A673 (cell line): ENCODE measurements around the gene ZSCAN5C.

Experiments used
- EZH2 ChIP-seq: fragments of 200-600 bp; sonication (generic); IDR thresholded peaks from 2 replicates; pipeline ENCODE4 v1.6.1; 2017; ENCODE audit warnings: borderline replicate concordance, low read depth, mild to moderate bottlenecking, mixed read lengths, antibody characterized with exemption, low read length; ENCODE audit not compliant: poor library complexity, severe bottlenecking
- TF ChIP-seq, protein P1 (sequence below): fragments of 300-800, 200-600 bp; sonication (generic); conservative IDR thresholded peaks from 2 replicates; pipeline ENCODE4 v1.5.1; 2017; ENCODE audit warnings: low read depth, mild to moderate bottlenecking, antibody characterized with exemption, low read length, moderate library complexity, mixed read lengths

DNA sequence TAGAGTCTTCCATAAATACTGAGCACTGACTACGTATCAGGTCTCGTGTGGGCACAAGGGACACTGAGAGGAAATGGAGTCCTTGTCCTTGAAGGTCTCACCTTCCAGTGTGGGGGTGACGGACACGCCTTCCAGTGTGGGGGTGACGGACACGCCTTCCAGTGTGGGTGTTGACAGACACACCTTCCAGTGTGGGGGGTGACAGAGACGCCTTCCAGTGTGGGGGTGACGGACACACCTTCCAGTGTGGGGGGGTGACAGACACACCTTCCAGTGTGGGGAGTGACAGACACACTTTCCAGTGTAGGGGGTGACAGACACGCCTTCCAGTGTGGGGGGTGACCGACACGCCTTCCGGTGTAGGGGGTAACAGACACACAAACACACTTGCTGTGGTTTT, 56.2 kb downstream of the ZSCAN5C start:
- TF ChIP-seq, protein P1, sequence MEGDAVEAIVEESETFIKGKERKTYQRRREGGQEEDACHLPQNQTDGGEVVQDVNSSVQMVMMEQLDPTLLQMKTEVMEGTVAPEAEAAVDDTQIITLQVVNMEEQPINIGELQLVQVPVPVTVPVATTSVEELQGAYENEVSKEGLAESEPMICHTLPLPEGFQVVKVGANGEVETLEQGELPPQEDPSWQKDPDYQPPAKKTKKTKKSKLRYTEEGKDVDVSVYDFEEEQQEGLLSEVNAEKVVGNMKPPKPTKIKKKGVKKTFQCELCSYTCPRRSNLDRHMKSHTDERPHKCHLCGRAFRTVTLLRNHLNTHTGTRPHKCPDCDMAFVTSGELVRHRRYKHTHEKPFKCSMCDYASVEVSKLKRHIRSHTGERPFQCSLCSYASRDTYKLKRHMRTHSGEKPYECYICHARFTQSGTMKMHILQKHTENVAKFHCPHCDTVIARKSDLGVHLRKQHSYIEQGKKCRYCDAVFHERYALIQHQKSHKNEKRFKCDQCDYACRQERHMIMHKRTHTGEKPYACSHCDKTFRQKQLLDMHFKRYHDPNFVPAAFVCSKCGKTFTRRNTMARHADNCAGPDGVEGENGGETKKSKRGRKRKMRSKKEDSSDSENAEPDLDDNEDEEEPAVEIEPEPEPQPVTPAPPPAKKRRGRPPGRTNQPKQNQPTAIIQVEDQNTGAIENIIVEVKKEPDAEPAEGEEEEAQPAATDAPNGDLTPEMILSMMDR: no peak
- TF ChIP-seq EZH2: no peak
